Memory B cell (primary cell): ENCODE data around the gene AUTS2.
A peak's percentile ranks its signal among the peaks of the same experiment; 100 is the strongest.

ENCODE experiments used
- ATAC-seq: fragments of 150-1000 bp; cut with Tn5 transposase; 2 replicates; pipeline ENCODE4 v1.10.0; 2021; ENCODE audit warnings: low read depth, mild to moderate bottlenecking, moderate library complexity
- DNase-seq, 2 donors: peaks; one replicate each; pipeline ENCODE4 v3.0.0; 2022; ENCODE audit warnings: low spot score in 2 of 2
- H3K27ac Mint-ChIP-seq: one replicate; pipeline ENCODE4 v1.8.0; 2022; ENCODE audit warnings: mild to moderate bottlenecking, moderate library complexity, mixed read lengths
- H3K27me3 Mint-ChIP-seq: one replicate; pipeline ENCODE4 v1.8.0; 2022; ENCODE audit warnings: mixed read lengths
- H3K36me3 Mint-ChIP-seq: one replicate; pipeline ENCODE4 v1.8.0; 2022; ENCODE audit warnings: mild to moderate bottlenecking, mixed read lengths
- H3K4me1 Mint-ChIP-seq: one replicate; pipeline ENCODE4 v1.8.0; 2022; ENCODE audit warnings: mixed read lengths
- H3K4me3 Mint-ChIP-seq: one replicate; pipeline ENCODE4 v1.8.0; 2022; ENCODE audit warnings: mild to moderate bottlenecking, moderate library complexity, mixed read lengths
- H3K9me3 Mint-ChIP-seq: one replicate; pipeline ENCODE4 v1.8.0; 2022; ENCODE audit warnings: mixed read lengths

Gene AUTS2

DNA sequence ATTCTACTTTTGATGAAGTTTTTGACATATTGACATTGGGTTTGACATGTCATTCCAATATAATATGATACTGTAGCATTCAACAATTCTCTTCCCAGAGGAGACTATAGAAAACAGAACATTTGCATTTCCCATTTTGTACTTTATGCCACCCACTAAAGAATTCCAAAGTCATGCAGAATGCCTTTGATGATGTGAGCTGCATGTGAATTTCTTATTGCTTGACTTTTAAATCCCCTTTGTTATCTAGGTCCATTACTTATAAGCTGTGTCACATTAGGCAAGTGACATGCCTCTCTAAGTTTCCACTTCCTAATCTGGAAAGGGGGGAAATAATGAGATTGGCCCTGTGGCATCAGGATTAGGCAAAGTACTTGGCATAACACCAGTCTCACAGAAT is 436.7 kb downstream of the AUTS2 start:
- H3K36me3 Mint-ChIP-seq, result no peaks in the 10 kb centered on the region
- ATAC-seq (no peak), DNase-seq (no peak)
- no peaks in the 10 kb centered on the region for H3K9me3 Mint-ChIP-seq
- no peak overlapping the region for H3K4me3 Mint-ChIP-seq
- no peaks in the 10 kb centered on the region for H3K27me3 Mint-ChIP-seq
- peaks cover 12% of the 10 kb centered on the region for H3K4me1 Mint-ChIP-seq
- H3K27ac Mint-ChIP-seq, result no peak overlapping the region

DNA sequence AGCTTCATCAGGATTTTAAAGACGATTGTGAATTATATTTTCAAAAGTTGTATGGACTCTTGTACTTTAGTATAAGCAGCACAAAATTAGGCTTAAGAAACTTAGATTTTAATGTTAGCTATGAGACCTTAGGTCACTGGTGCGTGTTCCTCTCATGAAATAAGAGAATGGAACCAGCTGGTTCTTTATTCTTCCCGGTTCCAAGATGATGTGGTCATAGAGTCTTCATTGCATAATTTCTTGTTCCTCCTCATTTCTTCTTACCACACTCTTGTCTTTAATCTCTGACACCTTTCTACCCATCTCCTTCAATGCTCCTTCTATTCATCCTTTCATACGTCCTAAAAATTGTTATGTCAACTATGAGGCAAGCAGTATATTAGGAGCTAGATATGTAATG is 437.2 kb downstream of the AUTS2 start:
- no peak overlapping the region for H3K27ac Mint-ChIP-seq
- no peaks in the 10 kb centered on the region for H3K9me3 Mint-ChIP-seq
- no peaks in the 10 kb centered on the region for H3K27me3 Mint-ChIP-seq
- no peak for ATAC-seq
- peaks cover 12% of the 10 kb centered on the region for H3K4me1 Mint-ChIP-seq
- no peaks in the 10 kb centered on the region for H3K36me3 Mint-ChIP-seq
- no peak overlapping the region for H3K4me3 Mint-ChIP-seq
- no peak for DNase-seq

DNA sequence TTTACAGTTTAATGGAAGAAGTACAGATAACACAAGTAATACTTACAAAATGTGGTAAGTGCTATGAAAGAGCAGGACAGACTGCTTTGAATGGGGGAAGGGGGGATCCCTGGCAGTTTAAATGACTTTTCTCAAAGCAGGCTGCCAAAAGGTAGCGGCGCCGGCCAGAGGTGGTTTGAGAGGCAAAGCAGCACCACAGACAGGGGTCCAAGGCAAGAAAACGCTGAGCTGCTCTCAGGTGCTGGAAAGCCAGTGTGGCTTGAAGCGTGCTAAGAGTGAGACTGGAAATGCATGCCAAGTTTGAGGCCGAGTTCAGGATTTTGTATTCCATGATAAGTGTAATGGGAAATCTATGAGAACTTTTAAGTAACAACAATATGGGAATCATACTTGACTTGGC is 437.7 kb downstream of the AUTS2 start:
- no peaks in the 10 kb centered on the region for H3K36me3 Mint-ChIP-seq
- no peaks in the 10 kb centered on the region for H3K9me3 Mint-ChIP-seq
- DNase-seq, result no peak
- H3K4me1 Mint-ChIP-seq, result peaks cover 12% of the 10 kb centered on the region
- ATAC-seq, result no peak
- H3K27ac Mint-ChIP-seq, result no peak overlapping the region
- no peak overlapping the region for H3K4me3 Mint-ChIP-seq
- H3K27me3 Mint-ChIP-seq, result no peaks in the 10 kb centered on the region

DNA sequence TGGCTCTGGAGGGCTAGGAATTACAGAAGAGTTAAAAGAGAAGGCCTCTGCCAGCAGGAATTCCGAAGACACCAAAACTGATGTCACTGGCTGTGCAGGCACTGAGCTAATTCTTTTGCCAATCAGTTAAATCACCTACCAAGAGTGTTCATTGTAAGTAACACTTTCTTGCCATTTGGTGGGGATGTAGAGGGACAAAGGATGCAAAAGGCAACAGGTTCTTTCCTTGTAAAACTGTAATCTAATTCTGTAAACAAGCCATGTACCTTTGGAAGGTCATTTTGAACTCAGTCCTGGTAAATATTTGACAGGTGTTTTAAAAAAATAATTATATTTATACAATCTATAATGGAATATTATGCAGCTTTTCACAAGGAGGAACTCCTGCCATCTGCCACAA is 438.4 kb downstream of the AUTS2 start:
- Mint-ChIP-seq H3K27ac (no peak overlapping the region), H3K4me3 (no peak overlapping the region), H3K4me1 (peaks cover 12% of the 10 kb centered on the region), H3K9me3 (no peaks in the 10 kb centered on the region), H3K27me3 (no peaks in the 10 kb centered on the region), H3K36me3 (no peaks in the 10 kb centered on the region)
- ATAC-seq, result no peak
- DNase-seq, result no peak

DNA sequence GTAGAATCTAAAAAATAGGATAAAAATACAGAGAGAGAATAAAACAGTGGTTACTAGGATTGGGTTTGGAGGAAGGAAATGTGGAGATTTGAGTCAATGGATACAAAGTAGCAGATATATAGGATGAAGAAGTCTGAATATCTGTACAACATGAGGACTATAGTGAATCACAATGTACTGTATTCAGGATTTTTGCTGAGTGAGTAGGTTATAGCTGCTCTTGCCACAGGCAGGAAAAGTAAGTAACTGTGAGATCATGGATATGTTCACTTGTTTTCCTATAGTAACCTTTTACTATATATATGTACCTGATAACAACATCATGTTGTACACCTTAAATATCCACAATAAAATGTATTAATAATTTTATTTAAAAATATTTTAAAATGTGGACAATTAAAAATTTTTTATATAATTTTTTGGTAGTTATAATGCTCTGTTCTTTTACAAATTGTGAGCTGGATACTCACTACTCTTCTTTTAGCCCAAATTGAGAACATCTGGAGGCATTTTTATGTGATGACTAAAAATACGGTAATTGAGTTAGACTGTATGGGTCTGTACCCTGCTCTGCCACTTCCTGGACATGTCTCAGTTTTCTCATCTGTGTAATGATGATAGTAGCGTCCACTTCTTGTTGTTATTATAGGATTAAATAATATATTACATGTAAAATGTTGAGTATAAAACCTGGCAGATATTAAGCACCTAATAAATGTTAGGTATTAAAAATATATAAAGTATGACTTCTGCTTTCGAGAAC is 439.1 kb downstream of the AUTS2 start:
- DNase-seq (no peak), ATAC-seq (no peak)
- H3K4me3 Mint-ChIP-seq, result no peak overlapping the region
- peaks cover 12% of the 10 kb centered on the region for H3K4me1 Mint-ChIP-seq
- H3K27me3 Mint-ChIP-seq, result no peaks in the 10 kb centered on the region
- H3K9me3 Mint-ChIP-seq, result no peaks in the 10 kb centered on the region
- H3K27ac Mint-ChIP-seq, result no peak overlapping the region
- H3K36me3 Mint-ChIP-seq, result no peaks in the 10 kb centered on the region

DNA sequence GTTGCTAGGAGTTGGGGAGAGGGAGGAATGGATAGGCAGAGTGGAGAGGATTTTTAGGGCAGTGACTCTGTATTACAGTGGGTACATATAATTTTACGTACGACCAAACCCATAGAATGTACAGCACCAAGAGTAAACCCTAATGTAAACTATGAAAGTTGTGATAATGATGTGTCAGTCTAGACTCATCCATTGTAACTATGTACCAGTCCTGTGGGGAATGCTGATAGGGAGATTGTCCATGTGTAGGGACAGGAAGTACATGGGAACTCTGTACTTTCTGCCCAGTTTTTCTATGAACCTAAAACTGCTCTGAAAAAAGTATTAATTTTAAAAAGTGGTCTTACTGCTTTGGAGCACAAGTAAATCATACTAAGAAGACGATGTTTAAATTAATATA is 441.8 kb downstream of the AUTS2 start:
- Mint-ChIP-seq H3K4me3 (no peak overlapping the region), H3K36me3 (no peaks in the 10 kb centered on the region), H3K9me3 (no peaks in the 10 kb centered on the region), H3K4me1 (peaks cover 7% of the 10 kb centered on the region), H3K27ac (no peak overlapping the region), H3K27me3 (no peaks in the 10 kb centered on the region)
- DNase-seq (no peak), ATAC-seq (no peak)

DNA sequence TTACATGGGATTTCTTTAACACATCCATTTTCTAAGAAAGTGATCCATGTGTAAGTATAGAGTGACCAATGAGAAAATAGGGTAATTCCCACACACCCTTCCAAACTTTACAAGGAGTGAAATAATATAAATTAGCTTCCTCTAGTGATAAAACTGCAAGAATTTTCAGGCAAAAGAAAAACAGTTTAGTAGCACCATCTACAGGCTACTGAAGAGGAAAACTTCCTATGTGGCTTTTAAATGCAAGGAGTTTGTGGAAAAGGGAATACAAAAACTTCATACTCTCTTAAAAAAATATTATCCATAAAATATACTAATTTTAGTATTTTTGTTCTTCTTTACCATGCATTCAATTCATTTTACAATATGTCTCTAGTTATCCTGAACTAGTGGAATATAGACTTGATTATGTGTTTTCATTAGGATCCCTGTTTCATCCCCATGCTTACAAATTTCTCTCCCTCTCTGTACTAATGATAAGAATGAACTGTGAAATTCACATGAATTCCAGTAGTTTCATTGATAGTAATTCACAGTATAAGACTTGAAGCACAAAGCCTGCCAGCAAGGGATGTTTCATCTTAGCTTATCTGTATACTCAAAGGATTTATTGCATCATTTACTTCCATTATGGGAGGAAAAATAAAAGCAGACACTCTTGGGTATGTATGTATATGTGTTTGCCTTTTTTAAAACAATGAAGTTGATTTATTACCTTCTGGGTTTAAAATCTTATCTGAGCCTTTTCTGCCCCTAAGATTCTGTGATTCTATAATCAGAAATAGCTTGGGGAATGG is 442.9 kb downstream of the AUTS2 start:
- H3K27ac Mint-ChIP-seq, result peak overlapping the region; percentile 64
- no peak overlapping the region for H3K4me3 Mint-ChIP-seq
- no peaks in the 10 kb centered on the region for H3K9me3 Mint-ChIP-seq
- no peaks in the 10 kb centered on the region for H3K27me3 Mint-ChIP-seq
- H3K4me1 Mint-ChIP-seq, result peaks cover 2% of the 10 kb centered on the region
- no peaks in the 10 kb centered on the region for H3K36me3 Mint-ChIP-seq
- DNase-seq, result no peak
- no peak for ATAC-seq

DNA sequence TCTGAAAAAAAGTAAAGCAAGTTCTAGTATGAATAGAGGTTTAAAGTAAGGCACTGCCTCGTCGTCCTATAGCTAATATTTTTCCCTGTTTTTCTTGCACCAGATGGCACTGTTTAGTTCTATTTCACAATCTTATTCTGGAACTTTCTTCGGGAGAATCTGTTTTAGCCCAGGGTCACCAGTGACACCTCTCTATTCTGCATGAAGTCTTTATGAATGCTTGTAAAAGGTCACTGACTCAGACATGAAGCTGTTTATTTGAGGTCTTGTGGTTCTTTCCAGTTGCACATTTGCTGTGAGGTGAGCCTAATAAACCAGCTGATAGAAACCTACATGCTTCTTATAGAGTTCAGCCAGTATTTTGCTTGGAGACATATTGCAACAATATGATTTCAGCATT is 444.3 kb downstream of the AUTS2 start:
- Mint-ChIP-seq H3K27me3 (no peaks in the 10 kb centered on the region), H3K4me1 (peaks cover 5% of the 10 kb centered on the region), H3K9me3 (no peaks in the 10 kb centered on the region), H3K36me3 (no peaks in the 10 kb centered on the region), H3K4me3 (no peak overlapping the region), H3K27ac (no peak overlapping the region)
- DNase-seq (no peak), ATAC-seq (no peak)

DNA sequence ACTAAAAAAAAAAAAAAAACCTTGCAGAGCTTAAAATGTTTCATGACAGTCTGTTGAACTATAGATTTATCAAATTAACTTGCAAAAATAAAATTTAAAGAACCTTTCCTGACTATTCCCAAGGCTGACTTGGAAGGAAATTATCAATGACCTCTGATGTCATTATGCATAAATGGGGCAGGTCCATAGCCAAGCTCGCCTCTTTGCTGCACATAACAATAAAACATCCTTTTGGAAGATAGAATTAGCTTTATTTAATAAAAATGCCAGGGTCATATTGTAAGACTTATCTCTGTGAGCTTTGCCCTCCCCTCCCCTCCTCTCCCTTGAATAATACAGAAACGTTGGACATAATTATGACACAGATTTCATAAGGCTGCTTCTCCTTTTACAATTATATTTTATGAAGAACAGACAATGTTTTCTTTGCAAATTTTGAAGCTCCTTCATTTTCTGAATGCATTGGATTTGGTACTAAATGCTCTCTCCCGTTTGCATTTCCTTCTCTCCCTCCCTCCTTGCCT is 444.8 kb downstream of the AUTS2 start:
- ATAC-seq, result no peak
- Mint-ChIP-seq H3K27ac (no peak overlapping the region), H3K4me3 (no peak overlapping the region), H3K9me3 (no peaks in the 10 kb centered on the region), H3K36me3 (no peaks in the 10 kb centered on the region), H3K4me1 (peaks cover 7% of the 10 kb centered on the region), H3K27me3 (no peaks in the 10 kb centered on the region)
- DNase-seq, result no peak

DNA sequence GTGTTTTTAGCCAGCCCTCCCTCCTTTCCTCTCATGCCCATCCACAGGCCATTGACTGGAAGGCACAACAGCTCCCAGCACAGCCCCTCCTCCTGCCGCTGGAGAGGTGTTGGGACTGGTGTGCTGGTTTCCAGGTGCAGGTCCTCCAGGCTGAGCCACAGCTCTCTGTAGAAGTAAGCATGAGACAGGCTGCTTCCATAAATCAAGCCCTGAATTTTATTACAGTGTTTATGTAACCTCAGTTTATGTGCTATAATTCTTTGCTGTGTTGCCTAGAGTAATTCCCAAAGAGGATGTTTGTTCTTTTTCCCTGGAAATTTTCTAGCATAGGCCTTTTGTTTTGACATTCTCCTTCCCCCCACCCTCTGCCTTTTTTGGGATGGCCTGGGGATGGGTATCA is 445.8 kb downstream of the AUTS2 start:
- ATAC-seq, result no peak
- DNase-seq, result no peak
- Mint-ChIP-seq H3K27ac (no peak overlapping the region), H3K4me1 (peaks cover 7% of the 10 kb centered on the region), H3K4me3 (no peak overlapping the region), H3K9me3 (no peaks in the 10 kb centered on the region), H3K36me3 (no peaks in the 10 kb centered on the region), H3K27me3 (no peaks in the 10 kb centered on the region)

DNA sequence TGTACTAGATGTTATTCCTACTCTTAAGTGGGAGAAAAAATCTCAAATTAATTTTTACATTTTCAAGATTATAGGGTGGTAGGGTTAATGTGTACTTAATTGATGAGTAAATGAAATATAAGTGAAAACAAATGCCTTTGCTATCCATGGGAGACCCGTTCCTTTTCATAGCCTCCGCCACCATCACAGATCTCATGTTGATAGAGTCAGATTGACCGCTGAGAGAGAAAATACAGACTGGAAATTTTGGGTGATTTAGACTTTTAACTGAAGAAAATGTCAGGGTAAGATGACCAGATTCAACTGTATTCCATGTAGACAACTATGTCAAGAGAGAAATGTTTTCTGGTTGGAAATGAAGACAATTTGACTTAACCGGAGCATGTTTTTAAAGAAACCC is 446.2 kb downstream of the AUTS2 start:
- Mint-ChIP-seq H3K4me3 (no peak overlapping the region), H3K36me3 (no peaks in the 10 kb centered on the region), H3K4me1 (peaks cover 7% of the 10 kb centered on the region), H3K27ac (no peak overlapping the region), H3K9me3 (no peaks in the 10 kb centered on the region), H3K27me3 (no peaks in the 10 kb centered on the region)
- ATAC-seq, result no peak
- no peak for DNase-seq

DNA sequence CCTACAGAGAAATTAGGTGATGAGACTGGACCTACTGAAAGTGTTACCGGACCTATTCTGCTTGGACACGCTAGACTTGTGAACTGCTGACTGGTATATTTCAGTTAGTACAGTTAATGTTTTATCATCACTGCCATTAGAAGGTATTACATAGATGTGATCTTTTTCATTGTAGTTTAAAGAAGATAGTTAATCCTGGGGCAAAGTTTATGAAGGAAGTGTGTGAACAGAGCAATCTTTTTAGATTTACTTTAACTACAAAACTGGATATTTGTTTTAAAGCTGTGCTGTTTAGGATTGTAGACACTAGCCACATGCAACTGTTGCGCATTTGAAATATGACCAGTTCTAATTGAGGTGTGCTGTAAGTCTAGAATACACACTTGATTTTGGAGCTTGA is 446.7 kb downstream of the AUTS2 start:
- H3K27me3 Mint-ChIP-seq, result no peaks in the 10 kb centered on the region
- DNase-seq (no peak), ATAC-seq (no peak)
- no peak overlapping the region for H3K4me3 Mint-ChIP-seq
- H3K36me3 Mint-ChIP-seq, result no peaks in the 10 kb centered on the region
- no peaks in the 10 kb centered on the region for H3K9me3 Mint-ChIP-seq
- H3K27ac Mint-ChIP-seq, result no peak overlapping the region
- peaks cover 7% of the 10 kb centered on the region for H3K4me1 Mint-ChIP-seq

DNA sequence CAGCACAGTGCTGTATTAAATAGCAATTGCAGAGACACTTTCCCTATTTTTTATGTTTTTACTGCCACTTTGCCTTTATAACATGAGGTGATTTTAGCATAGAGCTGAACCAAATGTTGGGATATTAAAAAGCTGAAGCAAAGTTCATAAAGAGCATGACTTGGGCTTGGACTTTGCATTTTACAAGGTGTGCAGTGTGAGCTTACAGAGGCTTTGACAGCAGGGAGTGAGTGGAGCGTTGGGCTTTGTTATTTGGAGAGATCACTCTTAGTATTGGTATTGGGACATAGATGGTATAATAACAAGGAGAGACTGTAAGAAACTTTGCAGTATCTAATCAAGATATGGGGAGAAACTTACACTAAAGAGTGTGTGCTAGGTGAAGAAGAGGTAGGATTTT is 449.1 kb downstream of the AUTS2 start:
- Mint-ChIP-seq H3K9me3 (no peaks in the 10 kb centered on the region), H3K36me3 (no peaks in the 10 kb centered on the region), H3K27ac (no peak overlapping the region), H3K4me3 (no peak overlapping the region), H3K27me3 (no peaks in the 10 kb centered on the region), H3K4me1 (peaks cover 13% of the 10 kb centered on the region)
- ATAC-seq (no peak), DNase-seq (no peak)

DNA sequence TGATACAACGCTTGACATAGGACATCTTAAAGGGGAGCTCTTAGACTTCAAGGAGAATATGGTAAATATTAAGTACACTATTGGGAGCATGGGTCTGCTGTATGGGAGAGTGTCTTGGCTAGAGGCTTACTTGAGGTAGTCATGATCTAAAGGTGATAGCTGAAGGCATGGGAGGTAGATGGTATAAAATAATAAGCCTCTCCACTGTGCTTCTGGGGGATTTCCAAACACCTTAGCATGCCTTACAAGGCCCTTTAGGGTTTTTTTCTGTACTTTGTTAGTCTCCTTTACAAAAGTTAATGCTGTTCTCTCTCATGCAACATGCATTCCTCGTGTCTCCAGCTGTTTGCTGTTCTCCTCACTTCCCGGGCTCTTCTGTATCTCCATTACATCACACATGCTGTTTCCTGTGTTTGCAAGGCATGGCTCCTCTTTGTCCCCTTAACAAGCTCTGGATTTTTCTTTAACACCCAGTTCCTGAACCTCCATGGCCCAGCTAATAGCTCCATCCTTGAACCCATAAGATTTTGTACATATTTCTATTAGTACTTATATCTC is 449.7 kb downstream of the AUTS2 start:
- no peak for ATAC-seq

More for the DNA sequence above, 449.7 kb downstream of the AUTS2 start:
- Mint-ChIP-seq H3K36me3 (no peaks in the 10 kb centered on the region), H3K27me3 (no peaks in the 10 kb centered on the region), H3K4me3 (no peak overlapping the region), H3K4me1 (peaks cover 13% of the 10 kb centered on the region), H3K27ac (no peak overlapping the region), H3K9me3 (no peaks in the 10 kb centered on the region)
- DNase-seq, result no peak
